Esophagus muscularis mucosa (tissue), 4 donors: ENCODE data around the gene ZNF692. TPM values are rescaled to one million over a fixed set of nuclear protein-coding genes. Genes with fewer than 3 reads are reported as not detected.

Experiments
- DNase-seq: peaks from one replicate; pipeline ENCODE4 v3.0.0-alpha.2; 2017; ENCODE audit errors: extremely low spot score
- H3K27ac ChIP-seq, 4 donors: fragments of 200-600 bp; sonication (generic); replicated peaks in 1 of 4; 1 replicate in 3 of 4; 2 replicates in 1 of 4; pipeline ENCODE4 v1.5.1; 2016 to 2019; ENCODE audit warnings: mild to moderate bottlenecking in 1 of 4
- H3K27me3 ChIP-seq, 4 donors: fragments of 200-600 bp; sonication (generic); one replicate each; pipeline versions ENCODE4 v1.5.1 to v1.6.0; 2016 to 2019
- H3K36me3 ChIP-seq, 4 donors: fragments of 200-600 bp; sonication (generic); one replicate each; pipeline ENCODE4 v1.5.1; 2016 to 2019
- H3K4me1 ChIP-seq, 4 donors: fragments of 200-600 bp; sonication (generic); one replicate each; pipeline ENCODE4 v1.5.1; 2016 to 2019
- H3K4me3 ChIP-seq, 4 donors: fragments of 200-600 bp; sonication (generic); 1 replicate in 2 of 4; 2 replicates in 2 of 4; pipeline ENCODE4 v1.5.1; 2016 to 2019; ENCODE audit warnings: mild to moderate bottlenecking in 4 of 4, moderate library complexity in 1 of 4
- H3K9me3 ChIP-seq, 4 donors: fragments of 200-600 bp; sonication (generic); 1 replicate in 3 of 4; 2 replicates in 1 of 4; pipeline ENCODE4 v1.5.1; 2016 to 2019
- CTCF ChIP-seq, 3 experiments: fragments of 200-600 bp in 2 of 3; fragments of 450-650 bp in 1 of 3; sonication (generic) in 2 of 3; IDR thresholded peaks; one replicate each; pipeline ENCODE4 v1.5.1; 2017 to 2019; ENCODE audit warnings: antibody characterized with exemption in 3 of 3, mild to moderate bottlenecking in 2 of 3, moderate library complexity in 1 of 3
- EP300 ChIP-seq: sonication (generic); formaldehyde crosslinking; IDR thresholded peaks from one replicate; pipeline ENCODE4 v1.6.1; 2017; ENCODE audit warnings: antibody characterized with exemption
- POLR2A ChIP-seq: fragments of 450-650 bp; IDR thresholded peaks from one replicate; pipeline ENCODE4 v1.6.1; 2017; ENCODE audit warnings: antibody characterized with exemption, moderate library complexity, mild to moderate bottlenecking, low read depth
- POLR2AphosphoS5 ChIP-seq, 2 donors: sonication (generic); formaldehyde crosslinking; IDR thresholded peaks; one replicate each; pipeline ENCODE4 v1.6.1; 2017; ENCODE audit warnings: antibody characterized with exemption in 2 of 2
- WGBS: methylation state at CpG from one replicate; pipeline ENCODE4 v1.1.5; 2018; 5-methylcytosine and 5-hydroxymethylcytosine counted together
- intact Hi-C: fragments of 100-400 bp; cut with DNase I; formaldehyde crosslinking; loops from one replicate; pipeline ENCODE4 v1.15.1; 2023
- total RNA-seq, 4 donors: library from RNA; depleted of rRNA; stranded (reverse); fragments of >200 nt; gene quantifications; one replicate each; pipeline versions ENCODE4 v1.1.0 to v1.2.1, GENCODE V29; 2016

The ZNF692 gene
- total RNA-seq, 4 donors from 2014 or later = 19.4 to 37.3 (median 30.5) TPM

GRCh38 chr1:248858096-248858890, 592 bp downstream of the ZNF692 start:
- no peak for TF ChIP-seq EP300
- TF ChIP-seq POLR2A = no peak
- peak; percentile 20 to 37 (median 24) for TF ChIP-seq CTCF (IDR thresholded peaks at IDR 0.05)
- TF ChIP-seq POLR2AphosphoS5 (IDR thresholded peaks at IDR 0.05) = peak; percentile 50 to 56
- WGBS = 3% methylated on average over 11 of the region's 45 CpGs
- H3K4me3 ChIP-seq = peak overlapping the region; percentile 61 to 71 (median 64)
- H3K9me3 ChIP-seq = no peaks in the 10 kb centered on the region
- peaks cover 0 to 22% (median 21%) of the 10 kb centered on the region in 4 donors for H3K36me3 ChIP-seq
- H3K27me3 ChIP-seq = no peaks in the 10 kb centered on the region
- H3K4me1 ChIP-seq = peaks cover 28 to 42% (median 37%) of the 10 kb centered on the region in 4 donors
- peak overlapping the region; percentile 87 to 95 (median 94) for H3K27ac ChIP-seq
- intact Hi-C loops = loop anchor here (2.0 kb wide), 1 partner anchor 15 kb away; no protein-coding TSS in a partner anchor
- no peak for DNase-seq

DNA sequence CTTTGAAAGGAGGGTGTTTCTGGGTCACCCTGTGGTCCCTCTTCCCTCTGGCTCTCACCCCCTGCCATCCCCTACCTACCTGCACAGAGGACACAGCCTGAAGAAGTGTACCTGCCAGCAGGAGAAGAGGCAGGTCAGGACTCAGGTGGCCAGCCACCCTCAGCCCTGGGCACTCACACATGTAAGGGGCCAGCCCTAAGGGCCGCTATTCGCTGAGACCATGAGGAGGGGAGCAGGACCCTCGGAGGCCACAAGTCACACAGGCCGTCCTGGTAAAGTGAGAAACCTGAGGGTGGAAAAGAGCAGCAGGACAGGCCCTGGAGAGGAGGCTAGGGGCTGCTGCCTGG, 1.2 kb downstream of the ZNF692 start:
- whole genome bisulfite sequencing = 24% methylated on average over 4 of the region's 4 CpGs
- Histone ChIP-seq H3K27me3 (no peaks in the 10 kb centered on the region), H3K4me3 (peak overlapping the region; percentile 61 to 71 (median 64)), H3K36me3 (peaks cover 0 to 22% (median 22%) of the 10 kb centered on the region in 4 donors), H3K27ac (peak overlapping the region; percentile 87 to 95 (median 94)), H3K9me3 (no peaks in the 10 kb centered on the region), H3K4me1 (peaks cover 25 to 41% (median 32%) of the 10 kb centered on the region in 4 donors)
- intact Hi-C loops = loop anchor here (2.0 kb wide), 1 partner anchor 15 kb away; no protein-coding TSS in a partner anchor
- no peak for DNase-seq
- TF ChIP-seq CTCF (IDR thresholded peaks at IDR 0.05) = no peak
- TF ChIP-seq POLR2AphosphoS5 (IDR thresholded peaks at IDR 0.05) = no peak
- no peak for TF ChIP-seq EP300
- TF ChIP-seq POLR2A = no peak

DNA sequence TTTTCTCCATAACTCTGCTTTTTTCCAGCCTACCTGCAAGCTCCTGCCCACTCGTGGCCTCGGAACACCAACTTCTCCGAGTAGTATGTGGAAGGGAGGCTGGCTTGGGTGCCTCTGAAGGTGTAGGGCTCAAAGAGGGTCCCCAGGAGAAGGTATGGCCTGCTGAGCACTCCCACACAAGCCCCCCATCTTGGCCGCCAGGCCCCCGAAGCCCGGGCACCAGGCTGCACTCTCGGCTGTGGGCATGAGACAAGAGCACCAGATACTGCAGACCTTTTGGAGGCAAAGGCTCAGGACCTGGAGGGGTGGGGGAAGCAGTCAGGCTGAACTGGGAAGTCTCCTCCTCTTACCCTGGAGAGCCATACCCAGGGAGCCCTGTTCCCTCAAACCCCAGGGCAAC, 1.7 kb downstream of the ZNF692 start:
- H3K36me3 ChIP-seq = peaks cover 0 to 22% (median 22%) of the 10 kb centered on the region in 4 donors
- TF ChIP-seq POLR2AphosphoS5 (IDR thresholded peaks at IDR 0.05) (no peak), CTCF (IDR thresholded peaks at IDR 0.05) (no peak), POLR2A (no peak), EP300 (no peak)
- H3K4me3 ChIP-seq = no peak overlapping the region
- 89% methylated on average over 7 of the region's 7 CpGs for WGBS
- H3K9me3 ChIP-seq = no peaks in the 10 kb centered on the region
- intact Hi-C loops = no loop called here
- peaks cover 21 to 37% (median 29%) of the 10 kb centered on the region in 4 donors for H3K4me1 ChIP-seq
- no peaks in the 10 kb centered on the region for H3K27me3 ChIP-seq
- no peak for DNase-seq
- peak overlapping the region in 1 of 4 donors; percentile 95 for H3K27ac ChIP-seq

GRCh38 chr1:248856176-248856575, 2.7 kb downstream of the ZNF692 start:
- intact Hi-C loops = no loop called here
- WGBS = 91% methylated on average over 1 of the region's 1 CpG
- peaks cover 0 to 32% (median 28%) of the 10 kb centered on the region in 4 donors for H3K36me3 ChIP-seq
- DNase-seq = no peak
- no peaks in the 10 kb centered on the region for H3K27me3 ChIP-seq
- TF ChIP-seq POLR2AphosphoS5 (IDR thresholded peaks at IDR 0.05) (no peak), EP300 (no peak), CTCF (IDR thresholded peaks at IDR 0.05) (no peak), POLR2A (no peak)
- H3K27ac ChIP-seq = no peak overlapping the region
- H3K4me3 ChIP-seq = no peak overlapping the region
- H3K9me3 ChIP-seq = no peaks in the 10 kb centered on the region
- peaks cover 21 to 37% (median 29%) of the 10 kb centered on the region in 4 donors for H3K4me1 ChIP-seq
